Testis (tissue), 5 donors: ENCODE measurements around the gene REST. TPM values are rescaled to one million over a fixed set of nuclear protein-coding genes. Genes with fewer than 3 reads are reported as not detected.

Experiments used
- DNase-seq: peaks from one replicate; pipeline ENCODE4 v3.0.0-alpha.2; 2019
- H3K27ac ChIP-seq, 2 donors: fragments of 200-600 bp; sonication (generic); one replicate each; pipeline ENCODE4 v1.5.1; 2019
- H3K27me3 ChIP-seq: fragments of 200-600 bp; sonication (generic); one replicate; pipeline ENCODE4 v1.5.1; 2019
- H3K36me3 ChIP-seq: fragments of 200-600 bp; sonication (generic); one replicate; pipeline ENCODE4 v1.5.1; 2017; ENCODE audit warnings: low read depth; ENCODE audit errors: missing control alignments
- H3K4me1 ChIP-seq: fragments of 200-600 bp; sonication (generic); one replicate; pipeline ENCODE4 v1.5.1; 2019
- H3K4me3 ChIP-seq, 2 donors: fragments of 200-600 bp; sonication (generic); one replicate each; pipeline ENCODE4 v1.5.1; 2017 to 2019
- H3K9me3 ChIP-seq: fragments of 200-600 bp; sonication (generic); one replicate; pipeline ENCODE4 v1.5.1; 2017
- CTCF ChIP-seq, 3 experiments: fragments of 450-650 bp in 2 of 3; fragments of 200-600 bp in 1 of 3; sonication (generic) in 1 of 3; IDR thresholded peaks; one replicate each; pipeline ENCODE4 v1.5.1; 2016 to 2019; ENCODE audit warnings: antibody characterized with exemption in 3 of 3, mild to moderate bottlenecking in 2 of 3, moderate library complexity in 1 of 3
- POLR2A ChIP-seq: fragments of 450-650 bp; IDR thresholded peaks from one replicate; pipeline ENCODE4 v1.6.1; 2017; ENCODE audit warnings: antibody characterized with exemption, mild to moderate bottlenecking, moderate library complexity
- WGBS, 2 donors: methylation state at CpG; one replicate each; pipeline ENCODE4 v1.1.5; 2018; 5-methylcytosine and 5-hydroxymethylcytosine counted together
- intact Hi-C: fragments of 100-400 bp; cut with DNase I; formaldehyde crosslinking; loops from one replicate; pipeline ENCODE4 v1.15.1; 2023; ENCODE audit warnings: low total_unique reads
- long read RNA-seq, 2 donors: transcript quantifications; one replicate each; lab custom pipeline, GENCODE V29; 2026
- polyA plus RNA-seq: library from polyadenylated mRNA; stranded (reverse); fragments of 350-450 nt; fragmentation: Illumina TruSeq; extraction: RNeasy Lipid Tissue Mini Kit (QIAGEN cat#74804); gene quantifications from one replicate; pipeline ENCODE4 v1.2.3, GENCODE V29; 2014; ENCODE audit warnings: low read depth, low replicate concordance; ENCODE audit not compliant: insufficient read depth
- total RNA-seq, 2 donors: library from RNA; depleted of rRNA; stranded (reverse); fragments of >200 nt; gene quantifications; one replicate each; pipeline ENCODE4 v1.2.3, GENCODE V29; 2016

The REST gene, protein sequence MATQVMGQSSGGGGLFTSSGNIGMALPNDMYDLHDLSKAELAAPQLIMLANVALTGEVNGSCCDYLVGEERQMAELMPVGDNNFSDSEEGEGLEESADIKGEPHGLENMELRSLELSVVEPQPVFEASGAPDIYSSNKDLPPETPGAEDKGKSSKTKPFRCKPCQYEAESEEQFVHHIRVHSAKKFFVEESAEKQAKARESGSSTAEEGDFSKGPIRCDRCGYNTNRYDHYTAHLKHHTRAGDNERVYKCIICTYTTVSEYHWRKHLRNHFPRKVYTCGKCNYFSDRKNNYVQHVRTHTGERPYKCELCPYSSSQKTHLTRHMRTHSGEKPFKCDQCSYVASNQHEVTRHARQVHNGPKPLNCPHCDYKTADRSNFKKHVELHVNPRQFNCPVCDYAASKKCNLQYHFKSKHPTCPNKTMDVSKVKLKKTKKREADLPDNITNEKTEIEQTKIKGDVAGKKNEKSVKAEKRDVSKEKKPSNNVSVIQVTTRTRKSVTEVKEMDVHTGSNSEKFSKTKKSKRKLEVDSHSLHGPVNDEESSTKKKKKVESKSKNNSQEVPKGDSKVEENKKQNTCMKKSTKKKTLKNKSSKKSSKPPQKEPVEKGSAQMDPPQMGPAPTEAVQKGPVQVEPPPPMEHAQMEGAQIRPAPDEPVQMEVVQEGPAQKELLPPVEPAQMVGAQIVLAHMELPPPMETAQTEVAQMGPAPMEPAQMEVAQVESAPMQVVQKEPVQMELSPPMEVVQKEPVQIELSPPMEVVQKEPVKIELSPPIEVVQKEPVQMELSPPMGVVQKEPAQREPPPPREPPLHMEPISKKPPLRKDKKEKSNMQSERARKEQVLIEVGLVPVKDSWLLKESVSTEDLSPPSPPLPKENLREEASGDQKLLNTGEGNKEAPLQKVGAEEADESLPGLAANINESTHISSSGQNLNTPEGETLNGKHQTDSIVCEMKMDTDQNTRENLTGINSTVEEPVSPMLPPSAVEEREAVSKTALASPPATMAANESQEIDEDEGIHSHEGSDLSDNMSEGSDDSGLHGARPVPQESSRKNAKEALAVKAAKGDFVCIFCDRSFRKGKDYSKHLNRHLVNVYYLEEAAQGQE
- total RNA-seq (10 to 100 TPM; 50.2 to 58.2 TPM), polyA plus RNA-seq (10.7 TPM)
- long read RNA-seq, donor 1, full-length matches to known transcripts: 9 of 91 reads
- long read RNA-seq, donor 1, partial matches to known transcripts: 82 of 91 reads
- long read RNA-seq, donor 1, other reads (novel, unspliced or antisense): 0 of 91 reads
- long read RNA-seq, donor 2, full-length matches to known transcripts: 9 of 54 reads
- long read RNA-seq, donor 2, partial matches to known transcripts: 45 of 54 reads
- long read RNA-seq, donor 2, other reads (novel, unspliced or antisense): 0 of 54 reads

DNA sequence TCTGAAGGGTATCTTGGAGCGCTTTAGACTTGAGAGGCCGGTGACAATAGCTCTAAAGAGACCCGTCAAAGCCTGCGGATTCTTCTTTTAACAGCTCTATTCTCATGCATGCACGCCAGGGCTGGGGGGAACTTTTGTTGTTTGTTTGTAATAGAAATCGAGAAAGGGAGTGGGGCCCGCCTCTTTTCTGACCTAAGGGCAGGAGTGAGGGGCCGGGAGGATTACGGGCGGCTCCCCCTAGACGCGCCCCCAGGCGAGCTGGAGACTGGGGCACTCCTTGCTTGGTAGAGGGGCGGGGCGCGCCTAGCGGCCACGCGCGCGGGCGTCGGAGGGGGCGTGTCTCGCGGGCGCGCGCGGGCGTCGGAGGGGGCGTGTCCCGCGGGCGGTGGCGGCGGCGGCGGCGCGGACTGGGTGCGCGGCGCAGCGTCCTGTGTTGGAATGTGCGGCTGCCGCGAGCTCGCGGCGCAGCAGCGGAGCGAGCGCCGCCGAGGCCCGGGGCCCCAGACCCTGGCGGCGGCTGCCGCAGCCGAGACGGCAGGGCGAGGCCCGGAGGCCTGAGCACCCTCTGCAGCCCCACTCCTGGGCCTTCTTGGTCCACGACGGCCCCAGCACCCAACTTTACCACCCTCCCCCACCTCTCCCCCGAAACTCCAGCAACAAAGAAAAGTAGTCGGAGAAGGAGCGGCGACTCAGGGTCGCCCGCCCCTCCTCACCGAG, at the start of gene REST:
Gene REST, plus strand, starts transcription at position 412 of the 717 bp plus-strand sequence. CDS start 2,739 bp downstream, outside the sequence.
- H3K9me3 ChIP-seq: no peaks in the 10 kb centered on the region
- DNase-seq: peak; percentile 84
- peak within 1 kb of the TSS; percentile 95 to 96 for H3K27ac ChIP-seq
- peak within 1 kb of the TSS; percentile 96 to 98 for H3K4me3 ChIP-seq
- TF ChIP-seq POLR2A (no peak), CTCF (IDR thresholded peaks at IDR 0.05) (no peak)
- peaks cover 22% of the 10 kb centered on the region for H3K4me1 ChIP-seq
- H3K36me3 ChIP-seq: no peaks in the 10 kb centered on the region
- no peaks in the 10 kb centered on the region for H3K27me3 ChIP-seq
- intact Hi-C loops: loop anchor here (5.0 kb wide), 1 partner anchor 70 kb away; the partner anchor contains the start of genes NOA1 and POLR2B
- WGBS, 2 donors: 0 to 1% methylated on average over 12 to 66 of the region's 74 CpGs

- Histone ChIP-seq H3K4me3 (no peak overlapping the region), H3K9me3 (no peaks in the 10 kb centered on the region), H3K4me1 (no peaks in the 10 kb centered on the region), H3K27me3 (no peaks in the 10 kb centered on the region), H3K27ac (no peak overlapping the region), H3K36me3 (no peaks in the 10 kb centered on the region)
- intact Hi-C loops: no loop called here
- no peak for TF ChIP-seq POLR2A
- no peak for TF ChIP-seq CTCF (IDR thresholded peaks at IDR 0.05)
- 89 to 91% methylated on average over 5 of the region's 5 CpGs for WGBS, 2 donors
- no peak for DNase-seq
Observed at GRCh38 chr4:56859841-56860240, 47.9 kb upstream of the REST start.

DNA sequence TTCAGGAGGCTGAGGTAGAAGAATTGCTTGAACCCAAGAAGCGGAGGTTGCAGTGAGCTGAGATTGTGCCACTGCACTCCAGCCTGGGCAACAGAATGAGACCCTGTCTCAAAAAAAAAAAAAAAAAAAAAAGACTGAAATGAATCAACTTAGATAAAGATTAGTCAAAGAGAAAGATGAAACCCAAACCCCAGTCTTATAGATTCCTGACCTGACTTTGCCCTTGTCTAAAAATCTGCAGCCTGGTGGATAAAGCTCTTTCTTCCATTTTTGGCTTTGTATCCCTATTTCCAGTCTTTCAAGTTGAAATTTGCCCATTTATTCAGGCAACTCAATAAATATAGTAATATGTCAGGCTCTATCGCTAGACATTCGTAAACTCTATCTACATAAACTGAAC, 46.9 kb upstream of the REST start:
- intact Hi-C loops: no loop called here
- Histone ChIP-seq H3K36me3 (no peaks in the 10 kb centered on the region), H3K27ac (no peak overlapping the region), H3K4me3 (no peak overlapping the region), H3K4me1 (no peaks in the 10 kb centered on the region), H3K27me3 (no peaks in the 10 kb centered on the region), H3K9me3 (no peaks in the 10 kb centered on the region)
- no peak for DNase-seq
- TF ChIP-seq POLR2A (no peak), CTCF (IDR thresholded peaks at IDR 0.05) (no peak)
- 95 to 96% methylated on average over 3 of the region's 3 CpGs for WGBS, 2 donors

DNA sequence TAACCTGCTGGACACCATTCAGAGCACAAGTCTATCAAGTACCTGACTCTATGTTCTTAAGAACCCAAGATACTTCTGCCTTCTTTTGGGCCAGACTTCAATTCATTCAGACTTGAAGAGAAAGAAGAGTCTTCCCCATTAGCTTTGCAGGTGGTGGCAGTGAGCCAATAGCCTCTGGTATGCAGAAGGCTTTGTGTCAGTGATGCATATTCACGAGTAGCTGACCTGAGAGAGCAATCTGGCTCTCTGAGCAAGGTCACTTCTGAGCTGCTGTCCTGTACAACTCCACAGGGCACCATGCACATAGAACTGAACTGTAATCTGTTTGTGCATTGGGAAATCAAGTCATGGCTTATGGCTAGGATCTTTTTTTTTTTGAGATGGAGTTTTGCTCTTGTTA, 46.3 kb upstream of the REST start:
- no peaks in the 10 kb centered on the region for H3K36me3 ChIP-seq
- 23 to 38% methylated on average over 1 of the region's 1 CpG for WGBS, 2 donors
- H3K27ac ChIP-seq: no peak overlapping the region
- no peak overlapping the region for H3K4me3 ChIP-seq
- no peaks in the 10 kb centered on the region for H3K4me1 ChIP-seq
- no peaks in the 10 kb centered on the region for H3K9me3 ChIP-seq
- no peak for DNase-seq
- no peak for TF ChIP-seq POLR2A
- no peak for TF ChIP-seq CTCF (IDR thresholded peaks at IDR 0.05)
- intact Hi-C loops: no loop called here
- H3K27me3 ChIP-seq: no peaks in the 10 kb centered on the region
